HEK293 (cell line): ENCODE measurements around the gene KLHL29.

Source experiments
- CTCF ChIA-PET: fragments of 350-600 bp; formaldehyde crosslinking; extraction: SDS; loops from one replicate; lab custom pipeline; 2021; ENCODE audit warnings: antibody characterized with exemption; lab: Yijun Ruan, JAX
- POLR2A ChIA-PET: fragments of 300-600 bp; formaldehyde crosslinking; extraction: SDS; loops from one replicate; lab custom pipeline; 2020; ENCODE audit warnings: antibody characterized with exemption, inconsistent platforms; lab: Yijun Ruan, JAX
- H3K27ac ChIP-seq: fragments of 200-500 bp; sonication (Bioruptor generic); 2 replicates; pipeline ENCODE4 v1.5.1; 2014; ENCODE audit warnings: low read depth, low read length, control low read depth, inconsistent platforms; ENCODE audit errors: extremely low read depth
- H3K36me3 ChIP-seq, 2 experiments: fragments of 200-500 bp in 1 of 2; sonication (Bioruptor generic) in 1 of 2; 1 replicate in 1 of 2; 2 replicates in 1 of 2; pipeline ENCODE4 v1.5.1; 2014 to 2017; ENCODE audit warnings: inconsistent platforms in 2 of 2, low read length in 2 of 2; ENCODE audit not compliant: control insufficient read depth in 2 of 2, insufficient read depth in 1 of 2
- H3K4me1 ChIP-seq: fragments of 200-500 bp; sonication (Bioruptor generic); 2 replicates; pipeline ENCODE4 v1.5.1; 2014; ENCODE audit warnings: mild to moderate bottlenecking, low read length, inconsistent platforms; ENCODE audit not compliant: control insufficient read depth, insufficient read depth
- H3K4me3 ChIP-seq: 2 replicates; pipeline ENCODE4 v1.5.1; 2011; ENCODE audit warnings: low read depth, mild to moderate bottlenecking, control low read depth, low read length, moderate library complexity
- H3K9me3 ChIP-seq: fragments of 200-500 bp; sonication (Bioruptor generic); 2 replicates; pipeline ENCODE4 v1.5.1; 2014; ENCODE audit warnings: low read depth, low read length, inconsistent platforms; ENCODE audit not compliant: control insufficient read depth, insufficient read depth
- FEZF1 ChIP-seq: fragments of 450-650 bp; formaldehyde crosslinking; IDR thresholded peaks from 2 replicates; pipeline ENCODE4 v1.5.1; 2016; ENCODE audit warnings: missing biosample characterization, missing genetic modification characterization
- GLIS1 ChIP-seq: fragments of 450-650 bp; formaldehyde crosslinking; IDR thresholded peaks from 2 replicates; pipeline ENCODE4 v1.5.1; 2016; ENCODE audit warnings: missing biosample characterization, missing genetic modification characterization
- IKZF3 ChIP-seq: fragments of 450-650 bp; IDR thresholded peaks from 2 replicates; pipeline ENCODE4 v1.5.0; 2018; ENCODE audit warnings: missing biosample characterization, mild to moderate bottlenecking, missing genetic modification characterization, moderate library complexity
- SCRT1 ChIP-seq: fragments of 450-650 bp; formaldehyde crosslinking; IDR thresholded peaks from 2 replicates; pipeline ENCODE4 v1.5.1; 2016; ENCODE audit warnings: missing biosample characterization, missing genetic modification characterization, borderline replicate concordance
- SP2 ChIP-seq: fragments of 450-650 bp; formaldehyde crosslinking; IDR thresholded peaks from 2 replicates; pipeline ENCODE4 v1.5.1; 2016; ENCODE audit warnings: missing biosample characterization, missing genetic modification characterization
- ZBTB17 ChIP-seq: fragments of 450-650 bp; formaldehyde crosslinking; IDR thresholded peaks from 2 replicates; pipeline ENCODE4 v1.5.1; 2016; ENCODE audit warnings: missing biosample characterization, missing genetic modification characterization
- ZNF248 ChIP-seq: fragments of 450-650 bp; formaldehyde crosslinking; IDR thresholded peaks from 2 replicates; pipeline ENCODE4 v1.5.1; 2017; ENCODE audit warnings: missing biosample characterization, missing genetic modification characterization
- ZNF335 ChIP-seq: fragments of 450-650 bp; formaldehyde crosslinking; conservative IDR thresholded peaks from 2 replicates; pipeline ENCODE4 v1.5.1; 2016; ENCODE audit warnings: missing biosample characterization, missing genetic modification characterization
- ZNF366 ChIP-seq: fragments of 450-650 bp; formaldehyde crosslinking; conservative IDR thresholded peaks from 2 replicates; pipeline ENCODE4 v1.5.1; 2016; ENCODE audit warnings: missing biosample characterization, missing genetic modification characterization
- ZNF521 ChIP-seq: fragments of 450-650 bp; formaldehyde crosslinking; IDR thresholded peaks from 2 replicates; pipeline ENCODE4 v1.5.1; 2017; ENCODE audit warnings: missing biosample characterization, mild to moderate bottlenecking, missing genetic modification characterization
- ZNF530 ChIP-seq: fragments of 450-650 bp; formaldehyde crosslinking; IDR thresholded peaks from 2 replicates; pipeline ENCODE4 v1.5.1; 2016; ENCODE audit warnings: low read depth, missing biosample characterization, missing genetic modification characterization
- ZNF571 ChIP-seq: fragments of 450-650 bp; formaldehyde crosslinking; IDR thresholded peaks from 2 replicates; pipeline ENCODE4 v1.5.0; 2017; ENCODE audit warnings: missing biosample characterization, missing genetic modification characterization
- ZNF768 ChIP-seq: fragments of 450-650 bp; formaldehyde crosslinking; IDR thresholded peaks from 2 replicates; pipeline ENCODE4 v1.5.1; 2018; ENCODE audit warnings: missing biosample characterization, mild to moderate bottlenecking, missing genetic modification characterization
- ZNF791 ChIP-seq: fragments of 450-650 bp; formaldehyde crosslinking; IDR thresholded peaks from 2 replicates; pipeline ENCODE4 v1.5.1; 2016; ENCODE audit warnings: missing biosample characterization, missing genetic modification characterization
- ZNF792 ChIP-seq: fragments of 450-650 bp; formaldehyde crosslinking; IDR thresholded peaks from 2 replicates; pipeline ENCODE4 v1.5.1; 2016; ENCODE audit warnings: missing biosample characterization, missing genetic modification characterization
- TF ChIP-seq, protein P1 (sequence below): fragments of 450-650 bp; formaldehyde crosslinking; IDR thresholded peaks from 2 replicates; pipeline ENCODE4 v1.5.1; 2016; ENCODE audit warnings: missing biosample characterization, missing genetic modification characterization
- TF ChIP-seq, protein P2 (sequence below): fragments of 450-650 bp; formaldehyde crosslinking; IDR thresholded peaks from 2 replicates; pipeline ENCODE4 v1.5.1; 2017; ENCODE audit warnings: missing biosample characterization, missing genetic modification characterization
- TF ChIP-seq, protein P3 (sequence below): fragments of 450-650 bp; formaldehyde crosslinking; IDR thresholded peaks from 2 replicates; pipeline ENCODE4 v1.5.1; 2016; ENCODE audit warnings: missing biosample characterization, missing genetic modification characterization
- TF ChIP-seq, protein P4 (sequence below): fragments of 450-650 bp; formaldehyde crosslinking; IDR thresholded peaks from 2 replicates; pipeline ENCODE4 v1.5.1; 2016; ENCODE audit warnings: missing biosample characterization, missing genetic modification characterization, low read depth
- TF ChIP-seq, protein P5 (sequence below): fragments of 450-650 bp; formaldehyde crosslinking; IDR thresholded peaks from 2 replicates; pipeline ENCODE4 v1.5.1; 2016; ENCODE audit warnings: missing biosample characterization, missing genetic modification characterization, borderline replicate concordance

Gene KLHL29

DNA sequence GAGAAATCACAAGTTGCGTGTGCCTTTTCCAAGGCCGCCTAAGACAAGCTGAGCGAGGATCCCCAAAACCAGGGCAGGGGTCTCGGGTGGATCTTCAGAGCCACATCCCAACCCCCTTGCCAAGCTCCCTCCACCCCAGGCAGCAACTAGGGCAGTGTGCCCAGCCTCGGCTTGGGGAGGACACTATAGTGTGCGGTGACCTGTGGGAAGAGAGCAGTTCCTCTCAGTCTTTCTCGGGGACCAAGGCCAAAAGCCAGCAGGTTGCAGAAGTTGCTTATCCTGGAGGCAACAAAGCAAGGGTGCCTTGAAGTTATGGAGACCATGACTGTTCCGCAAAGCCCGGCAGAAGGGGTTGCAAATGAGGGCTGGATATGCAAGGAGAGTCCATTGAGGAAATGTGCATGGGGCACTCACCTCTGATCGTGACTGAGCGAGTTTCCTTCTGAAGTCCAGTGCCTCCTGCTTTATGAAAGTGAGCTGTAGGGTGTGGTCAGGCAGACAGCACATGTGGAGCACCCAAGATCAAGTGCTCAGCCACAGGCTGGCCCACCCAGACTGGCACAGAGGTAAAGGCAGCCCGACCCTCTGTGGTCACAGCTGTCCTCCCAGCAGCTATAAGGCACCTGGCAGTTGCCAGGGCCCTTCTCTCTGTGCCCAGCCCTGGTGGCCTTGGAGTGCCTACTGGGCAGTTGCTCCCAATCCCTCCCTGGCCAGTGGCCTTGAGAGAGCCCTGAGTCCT is 281.4 kb downstream of the KLHL29 start:
- CTCF ChIA-PET: interaction anchor here (0.5 kb wide), 1 partner anchor 14 kb away, joined by 4 read pairs; no protein-coding TSS in a partner anchor
- POLR2A ChIA-PET: no interaction called here
- Histone ChIP-seq H3K4me1 (no peaks in the 10 kb centered on the region), H3K36me3 (no peaks in the 10 kb centered on the region), H3K9me3 (no peaks in the 10 kb centered on the region), H3K27ac (no peak overlapping the region), H3K4me3 (no peak overlapping the region)
- TF ChIP-seq ZNF366 (tag by site-specific recombination): no peak
- no peak for TF ChIP-seq ZNF521 (tag by site-specific recombination)
- TF ChIP-seq ZNF792 (tag by site-specific recombination): no peak
- TF ChIP-seq, protein P1, sequence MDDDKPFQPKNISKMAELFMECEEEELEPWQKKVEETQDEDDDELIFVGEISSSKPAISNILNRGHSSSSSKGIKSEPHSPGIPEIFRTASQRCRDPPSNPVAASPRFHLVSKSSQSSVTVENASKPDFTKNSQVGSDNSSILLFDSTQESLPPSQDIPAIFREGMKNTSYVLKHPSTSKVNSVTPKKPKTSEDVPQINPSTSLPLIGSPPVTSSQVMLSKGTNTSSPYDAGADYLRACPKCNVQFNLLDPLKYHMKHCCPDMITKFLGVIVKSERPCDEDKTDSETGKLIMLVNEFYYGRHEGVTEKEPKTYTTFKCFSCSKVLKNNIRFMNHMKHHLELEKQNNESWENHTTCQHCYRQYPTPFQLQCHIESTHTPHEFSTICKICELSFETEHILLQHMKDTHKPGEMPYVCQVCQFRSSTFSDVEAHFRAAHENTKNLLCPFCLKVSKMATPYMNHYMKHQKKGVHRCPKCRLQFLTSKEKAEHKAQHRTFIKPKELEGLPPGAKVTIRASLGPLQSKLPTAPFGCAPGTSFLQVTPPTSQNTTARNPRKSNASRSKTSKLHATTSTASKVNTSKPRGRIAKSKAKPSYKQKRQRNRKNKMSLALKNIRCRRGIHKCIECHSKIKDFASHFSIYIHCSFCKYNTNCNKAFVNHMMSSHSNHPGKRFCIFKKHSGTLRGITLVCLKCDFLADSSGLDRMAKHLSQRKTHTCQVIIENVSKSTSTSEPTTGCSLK: no peak
- TF ChIP-seq, protein P2, sequence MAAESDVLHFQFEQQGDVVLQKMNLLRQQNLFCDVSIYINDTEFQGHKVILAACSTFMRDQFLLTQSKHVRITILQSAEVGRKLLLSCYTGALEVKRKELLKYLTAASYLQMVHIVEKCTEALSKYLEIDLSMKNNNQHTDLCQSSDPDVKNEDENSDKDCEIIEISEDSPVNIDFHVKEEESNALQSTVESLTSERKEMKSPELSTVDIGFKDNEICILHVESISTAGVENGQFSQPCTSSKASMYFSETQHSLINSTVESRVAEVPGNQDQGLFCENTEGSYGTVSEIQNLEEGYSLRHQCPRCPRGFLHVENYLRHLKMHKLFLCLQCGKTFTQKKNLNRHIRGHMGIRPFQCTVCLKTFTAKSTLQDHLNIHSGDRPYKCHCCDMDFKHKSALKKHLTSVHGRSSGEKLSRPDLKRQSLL (tag by site-specific recombination): no peak
- TF ChIP-seq, protein P3, sequence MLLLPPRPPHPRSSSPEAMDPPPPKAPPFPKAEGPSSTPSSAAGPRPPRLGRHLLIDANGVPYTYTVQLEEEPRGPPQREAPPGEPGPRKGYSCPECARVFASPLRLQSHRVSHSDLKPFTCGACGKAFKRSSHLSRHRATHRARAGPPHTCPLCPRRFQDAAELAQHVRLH (tag by site-specific recombination): no peak
- no peak for TF ChIP-seq SP2
- TF ChIP-seq ZNF571: no peak
- no peak for TF ChIP-seq GLIS1 (tag by site-specific recombination)
- TF ChIP-seq ZNF768 (tag by site-specific recombination): no peak
- TF ChIP-seq SCRT1 (tag by site-specific recombination): no peak
- TF ChIP-seq, protein P4, sequence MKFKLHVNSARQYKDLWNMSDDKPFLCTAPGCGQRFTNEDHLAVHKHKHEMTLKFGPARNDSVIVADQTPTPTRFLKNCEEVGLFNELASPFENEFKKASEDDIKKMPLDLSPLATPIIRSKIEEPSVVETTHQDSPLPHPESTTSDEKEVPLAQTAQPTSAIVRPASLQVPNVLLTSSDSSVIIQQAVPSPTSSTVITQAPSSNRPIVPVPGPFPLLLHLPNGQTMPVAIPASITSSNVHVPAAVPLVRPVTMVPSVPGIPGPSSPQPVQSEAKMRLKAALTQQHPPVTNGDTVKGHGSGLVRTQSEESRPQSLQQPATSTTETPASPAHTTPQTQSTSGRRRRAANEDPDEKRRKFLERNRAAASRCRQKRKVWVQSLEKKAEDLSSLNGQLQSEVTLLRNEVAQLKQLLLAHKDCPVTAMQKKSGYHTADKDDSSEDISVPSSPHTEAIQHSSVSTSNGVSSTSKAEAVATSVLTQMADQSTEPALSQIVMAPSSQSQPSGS (tag by site-specific recombination): no peak
- TF ChIP-seq ZNF530 (tag by site-specific recombination): no peak
- no peak for TF ChIP-seq FEZF1
- no peak for TF ChIP-seq ZNF335 (tag by site-specific recombination)
- no peak for TF ChIP-seq ZBTB17 (tag by site-specific recombination)
- TF ChIP-seq ZNF791: no peak
- no peak for TF ChIP-seq IKZF3 (tag by site-specific recombination)
- TF ChIP-seq ZNF248 (tag by site-specific recombination): no peak
- TF ChIP-seq, protein P5, sequence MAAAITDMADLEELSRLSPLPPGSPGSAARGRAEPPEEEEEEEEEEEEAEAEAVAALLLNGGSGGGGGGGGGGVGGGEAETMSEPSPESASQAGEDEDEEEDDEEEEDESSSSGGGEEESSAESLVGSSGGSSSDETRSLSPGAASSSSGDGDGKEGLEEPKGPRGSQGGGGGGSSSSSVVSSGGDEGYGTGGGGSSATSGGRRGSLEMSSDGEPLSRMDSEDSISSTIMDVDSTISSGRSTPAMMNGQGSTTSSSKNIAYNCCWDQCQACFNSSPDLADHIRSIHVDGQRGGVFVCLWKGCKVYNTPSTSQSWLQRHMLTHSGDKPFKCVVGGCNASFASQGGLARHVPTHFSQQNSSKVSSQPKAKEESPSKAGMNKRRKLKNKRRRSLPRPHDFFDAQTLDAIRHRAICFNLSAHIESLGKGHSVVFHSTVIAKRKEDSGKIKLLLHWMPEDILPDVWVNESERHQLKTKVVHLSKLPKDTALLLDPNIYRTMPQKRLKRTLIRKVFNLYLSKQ (tag by site-specific recombination): no peak
